A549 (cell line): ENCODE measurements around the gene CUL1. TPM values are rescaled to one million over a fixed set of nuclear protein-coding genes. Genes with fewer than 3 reads are reported as not detected.

Source experiments
- ATAC-seq, 2 experiments: fragments of 200-7000 bp in 1 of 2; fragments of >200 bp in 1 of 2; cut with Nextera tagmentation in 1 of 2; cut with Tn5 transposase in 1 of 2; 3 replicates each; pipeline versions ENCODE4 v1.8.0 to v1.9.1; 2018 to 2020; ENCODE audit warnings: mild to moderate bottlenecking in 1 of 2, moderate library complexity in 1 of 2
- CTCF ChIA-PET: fragments of 300-600 bp; sonication (Branson Sonifier 250); formaldehyde crosslinking; extraction: SDS; loops from one replicate; lab custom pipeline; 2021; ENCODE audit warnings: antibody characterized with exemption, inconsistent platforms; lab: Yijun Ruan, JAX
- POLR2A ChIA-PET: fragments of 350-600 bp; formaldehyde crosslinking; extraction: SDS; loops from one replicate; lab custom pipeline; 2021; ENCODE audit warnings: antibody characterized with exemption, inconsistent platforms; lab: Yijun Ruan, JAX
- DNase-seq, 2 experiments: peaks; one replicate each; pipeline versions ENCODE4 v3.0.0 to v3.0.0-alpha.2; 2011 to 2016; ENCODE audit warnings: low read depth in 1 of 2, low spot score in 1 of 2
- FAIRE-seq: peaks from 2 replicates; lab custom pipeline; 2011; peaks lifted over from hg19 to GRCh38; lab: Jason Lieb, UNC
- H3K27ac ChIP-seq, 2 experiments: fragments of >200 bp; sonication (Bioruptor Twin); formaldehyde crosslinking; 3 replicates each; pipeline ENCODE4 v1.5.1; 2016 to 2017
- H3K4me1 ChIP-seq: fragments of >200 bp; sonication (Bioruptor Twin); formaldehyde crosslinking; 3 replicates; pipeline ENCODE4 v1.6.1; 2016
- H3K4me2 ChIP-seq: fragments of >200 bp; sonication (Bioruptor Twin); formaldehyde crosslinking; 3 replicates; pipeline ENCODE4 v1.6.1; 2016
- H3K4me3 ChIP-seq: fragments of >200 bp; sonication (Bioruptor Twin); formaldehyde crosslinking; 3 replicates; pipeline ENCODE4 v1.5.1; 2016
- H3K9me3 ChIP-seq: fragments of >200 bp; sonication (Bioruptor Twin); formaldehyde crosslinking; 3 replicates; pipeline ENCODE4 v1.6.1; 2016
- BCL3 ChIP-seq: fragments of >200 bp; sonication (Bioruptor Twin); formaldehyde crosslinking; IDR thresholded peaks from 3 replicates; pipeline ENCODE4 v1.6.1; 2016
- CBX2 ChIP-seq: fragments of 200-600 bp; sonication (generic); IDR thresholded peaks from 2 replicates; pipeline ENCODE4 v1.6.1; 2016; ENCODE audit warnings: low read depth, mild to moderate bottlenecking, borderline replicate concordance
- CEBPB ChIP-seq, 2 experiments: fragments of >200 bp in 1 of 2; sonication (Bioruptor Twin) in 1 of 2; formaldehyde crosslinking in 1 of 2; IDR thresholded peaks; 2 replicates each; pipeline ENCODE4 v1.6.1; 2012 to 2016
- CHD2 ChIP-seq: fragments of 150-350 bp; IDR thresholded peaks from 2 replicates; pipeline ENCODE4 v1.6.1; 2014; ENCODE audit warnings: low read length; ENCODE audit not compliant: partially characterized antibody
- CHD4 ChIP-seq: fragments of 200-600 bp; sonication (generic); IDR thresholded peaks from 2 replicates; pipeline ENCODE4 v1.6.1; 2016; ENCODE audit warnings: antibody characterized with exemption, mild to moderate bottlenecking, borderline replicate concordance
- CTCF ChIP-seq: fragments of >200 bp; sonication (Bioruptor Twin); formaldehyde crosslinking; IDR thresholded peaks from 3 replicates; pipeline ENCODE4 v1.5.1; 2016
- EHF ChIP-seq: fragments of 250-450 bp; sonication (Bioruptor Pico); IDR thresholded peaks from 2 replicates; pipeline ENCODE4 v1.5.0; 2020; ENCODE audit warnings: mild to moderate bottlenecking
- FOXS1 ChIP-seq: fragments of 250-450 bp; sonication (Bioruptor Pico); IDR thresholded peaks from 2 replicates; pipeline ENCODE4 v1.5.0; 2020; ENCODE audit warnings: mild to moderate bottlenecking, moderate library complexity
- GATA3 ChIP-seq: IDR thresholded peaks from 2 replicates; pipeline ENCODE4 v1.6.1; 2012; ENCODE audit warnings: borderline replicate concordance
- HOXA7 ChIP-seq: fragments of 250-450 bp; sonication (Bioruptor Pico); IDR thresholded peaks from 2 replicates; pipeline ENCODE4 v1.5.0; 2020; ENCODE audit warnings: mild to moderate bottlenecking, moderate library complexity
- JUN ChIP-seq, 2 experiments: fragments of >200 bp; sonication (Bioruptor Twin); formaldehyde crosslinking; IDR thresholded peaks; 2 replicates in 1 of 2; 3 replicates in 1 of 2; pipeline ENCODE4 v1.6.1; 2016 to 2017
- KDM1A ChIP-seq: fragments of 200-600 bp; sonication (generic); IDR thresholded peaks from 2 replicates; pipeline ENCODE4 v1.6.1; 2016; ENCODE audit warnings: low read depth, mild to moderate bottlenecking
- KDM5A ChIP-seq: fragments of 200-600 bp; sonication (generic); IDR thresholded peaks from 2 replicates; pipeline ENCODE4 v1.6.1; 2016; ENCODE audit warnings: antibody characterized with exemption, mild to moderate bottlenecking
- MAZ ChIP-seq: fragments of 150-350 bp; IDR thresholded peaks from 2 replicates; pipeline ENCODE4 v1.6.1; 2014; ENCODE audit warnings: antibody characterized with exemption, low read depth, low read length, borderline replicate concordance
- MYC ChIP-seq: IDR thresholded peaks from 2 replicates; pipeline ENCODE4 v1.6.1; 2012; ENCODE audit warnings: mild to moderate bottlenecking, inconsistent platforms, low read length, improper control_type of control experiment, borderline replicate concordance
- NPAS2 ChIP-seq: fragments of 250-450 bp; sonication (Bioruptor Pico); IDR thresholded peaks from 2 replicates; pipeline ENCODE4 v1.8.0; 2022; ENCODE audit warnings: mild to moderate bottlenecking, moderate library complexity, borderline replicate concordance
- NR3C1 ChIP-seq: fragments of >200 bp; sonication (Bioruptor Twin); formaldehyde crosslinking; IDR thresholded peaks from 3 replicates; pipeline ENCODE4 v1.6.1; 2017
- PHF8 ChIP-seq: fragments of 200-600 bp; sonication (generic); IDR thresholded peaks from 2 replicates; pipeline ENCODE4 v1.6.1; 2016; ENCODE audit warnings: low read depth, mild to moderate bottlenecking, antibody characterized with exemption, moderate library complexity, borderline replicate concordance
- RARB ChIP-seq: fragments of 250-450 bp; sonication (Bioruptor Pico); IDR thresholded peaks from 2 replicates; pipeline ENCODE4 v1.8.0; 2021; ENCODE audit warnings: mild to moderate bottlenecking, moderate library complexity
- RNF2 ChIP-seq: fragments of 200-600 bp; sonication (generic); IDR thresholded peaks from 2 replicates; pipeline ENCODE4 v1.6.1; 2016; ENCODE audit warnings: low read depth, mild to moderate bottlenecking, antibody characterized with exemption, moderate library complexity, borderline replicate concordance
- SMC3 ChIP-seq: fragments of >200 bp; sonication (Bioruptor Twin); formaldehyde crosslinking; IDR thresholded peaks from 3 replicates; pipeline ENCODE4 v1.6.1; 2018; ENCODE audit warnings: inconsistent platforms
- TFCP2L1 ChIP-seq: fragments of 250-450 bp; sonication (Bioruptor Pico); IDR thresholded peaks from 2 replicates; pipeline ENCODE4 v1.5.0; 2021; ENCODE audit warnings: mild to moderate bottlenecking
- ZC3H11A ChIP-seq: fragments of 450-650 bp; IDR thresholded peaks from 2 replicates; pipeline ENCODE4 v1.6.1; 2014; ENCODE audit warnings: antibody characterized with exemption, mild to moderate bottlenecking
- ZFP36 ChIP-seq: fragments of 450-650 bp; IDR thresholded peaks from 2 replicates; pipeline ENCODE4 v1.6.1; 2014; ENCODE audit warnings: borderline replicate concordance; ENCODE audit not compliant: partially characterized antibody
- ZSCAN20 ChIP-seq: fragments of 250-450 bp; sonication (Bioruptor Pico); IDR thresholded peaks from 2 replicates; pipeline ENCODE4 v1.8.0; 2022; ENCODE audit warnings: mild to moderate bottlenecking, moderate library complexity
- WGBS: methylation state at CpG from one replicate; pipeline ENCODE4 v1.1.6; 2017; ENCODE audit errors: missing lambda C conversion rate; 5-methylcytosine and 5-hydroxymethylcytosine counted together
- polyA plus RNA-seq, 4 experiments: library from polyadenylated mRNA; depleted of rRNA in 3 of 4; stranded (reverse); fragments of >200 nt; fragmentation: RNase III in 1 of 4; extraction: RNeasy Plus Mini Kit Qiagen cat#74134 plus additional on column Dnase treatment in 1 of 4; gene quantifications; 2 replicates in 3 of 4; 3 replicates in 1 of 4; pipeline ENCODE4 v1.2.3, GENCODE V29; 2011 to 2017
- TF ChIP-seq, protein P1 (sequence below): IDR thresholded peaks from 2 replicates; pipeline ENCODE4 v1.6.1; 2012
- TF ChIP-seq, protein P2 (sequence below): fragments of 250-450 bp; sonication (Bioruptor Pico); IDR thresholded peaks from 2 replicates; pipeline ENCODE4 v1.5.0; 2021; ENCODE audit warnings: mild to moderate bottlenecking, moderate library complexity, borderline replicate concordance
- TF ChIP-seq, protein P3 (sequence below): fragments of 450-650 bp; IDR thresholded peaks from 2 replicates; pipeline ENCODE4 v1.6.1; 2014; ENCODE audit warnings: antibody characterized with exemption
- TF ChIP-seq, protein P4 (sequence below): IDR thresholded peaks from 2 replicates; pipeline ENCODE4 v1.6.1; 2012; ENCODE audit warnings: low read depth, borderline replicate concordance

CUL1 gene
- polyA plus RNA-seq, 2 of the 4 experiments (the other 2 are of a cell fraction), result 57.9 to 70.6 TPM

GRCh38 chr7:148721390-148721789, 22.7 kb downstream of the CUL1 start:
- Histone ChIP-seq H3K4me3 (no peak overlapping the region), H3K4me2 (no peak overlapping the region), H3K4me1 (peaks cover 13% of the 10 kb centered on the region; the same call in 2 of the 3 replicates), H3K27ac (no peak overlapping the region), H3K9me3 (no peaks in the 10 kb centered on the region)
- FAIRE-seq (no peak), DNase-seq (no peak), ATAC-seq (no peak)
- no peak for TF ChIP-seq GATA3
- no peak for TF ChIP-seq EHF
- no peak for TF ChIP-seq TFCP2L1 (CRISPR knock-in tag)
- TF ChIP-seq FOXS1 (CRISPR knock-in tag), result no peak
- TF ChIP-seq RARB, result no peak
- TF ChIP-seq ZFP36, result no peak
- TF ChIP-seq BCL3, result no peak
- no peak for TF ChIP-seq MAZ
- TF ChIP-seq, protein P1, sequence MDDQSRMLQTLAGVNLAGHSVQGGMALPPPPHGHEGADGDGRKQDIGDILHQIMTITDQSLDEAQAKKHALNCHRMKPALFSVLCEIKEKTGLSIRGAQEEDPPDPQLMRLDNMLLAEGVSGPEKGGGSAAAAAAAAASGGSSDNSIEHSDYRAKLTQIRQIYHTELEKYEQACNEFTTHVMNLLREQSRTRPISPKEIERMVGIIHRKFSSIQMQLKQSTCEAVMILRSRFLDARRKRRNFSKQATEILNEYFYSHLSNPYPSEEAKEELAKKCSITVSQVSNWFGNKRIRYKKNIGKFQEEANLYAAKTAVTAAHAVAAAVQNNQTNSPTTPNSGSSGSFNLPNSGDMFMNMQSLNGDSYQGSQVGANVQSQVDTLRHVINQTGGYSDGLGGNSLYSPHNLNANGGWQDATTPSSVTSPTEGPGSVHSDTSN, result no peak
- TF ChIP-seq CBX2, result no peak
- no peak for TF ChIP-seq NPAS2 (CRISPR knock-in tag)
- no peak for TF ChIP-seq CHD4
- no peak for TF ChIP-seq PHF8
- TF ChIP-seq CHD2, result no peak
- no peak for TF ChIP-seq CTCF
- TF ChIP-seq, protein P2, sequence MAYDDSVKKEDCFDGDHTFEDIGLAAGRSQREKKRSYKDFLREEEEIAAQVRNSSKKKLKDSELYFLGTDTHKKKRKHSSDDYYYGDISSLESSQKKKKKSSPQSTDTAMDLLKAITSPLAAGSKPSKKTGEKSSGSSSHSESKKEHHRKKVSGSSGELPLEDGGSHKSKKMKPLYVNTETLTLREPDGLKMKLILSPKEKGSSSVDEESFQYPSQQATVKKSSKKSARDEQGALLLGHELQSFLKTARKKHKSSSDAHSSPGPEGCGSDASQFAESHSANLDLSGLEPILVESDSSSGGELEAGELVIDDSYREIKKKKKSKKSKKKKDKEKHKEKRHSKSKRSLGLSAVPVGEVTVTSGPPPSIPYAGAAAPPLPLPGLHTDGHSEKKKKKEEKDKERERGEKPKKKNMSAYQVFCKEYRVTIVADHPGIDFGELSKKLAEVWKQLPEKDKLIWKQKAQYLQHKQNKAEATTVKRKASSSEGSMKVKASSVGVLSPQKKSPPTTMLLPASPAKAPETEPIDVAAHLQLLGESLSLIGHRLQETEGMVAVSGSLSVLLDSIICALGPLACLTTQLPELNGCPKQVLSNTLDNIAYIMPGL (CRISPR knock-in tag), result no peak
- no peak for TF ChIP-seq KDM1A
- TF ChIP-seq ZC3H11A, result no peak
- TF ChIP-seq JUN (IDR thresholded peaks at IDR 0.05), result no peak
- 91% methylated on average over 3 of the region's 3 CpGs for WGBS
- POLR2A ChIA-PET, result no interaction called here
- CTCF ChIA-PET, result interaction anchor here (0.6 to 1.8 kb wide), 5 partner anchors 8 to 90 kb away, joined by 4 to 5 read pairs (median 4); no protein-coding TSS in a partner anchor

GRCh38 chr7:148722340-148723165, 23.9 kb downstream of the CUL1 start:
- 90% methylated on average over 8 of the region's 8 CpGs for WGBS
- DNase-seq (no peak), ATAC-seq (no peak; a peak in 1 of 6 replicates)
- TF ChIP-seq NR3C1 (no peak), CEBPB (IDR thresholded peaks at IDR 0.05) (no peak), BCL3 (no peak), KDM5A (no peak), MYC (no peak), ZSCAN20 (CRISPR knock-in tag) (no peak), JUN (IDR thresholded peaks at IDR 0.05) (no peak), SMC3 (no peak), RNF2 (no peak), HOXA7 (no peak)
- TF ChIP-seq, protein P3, sequence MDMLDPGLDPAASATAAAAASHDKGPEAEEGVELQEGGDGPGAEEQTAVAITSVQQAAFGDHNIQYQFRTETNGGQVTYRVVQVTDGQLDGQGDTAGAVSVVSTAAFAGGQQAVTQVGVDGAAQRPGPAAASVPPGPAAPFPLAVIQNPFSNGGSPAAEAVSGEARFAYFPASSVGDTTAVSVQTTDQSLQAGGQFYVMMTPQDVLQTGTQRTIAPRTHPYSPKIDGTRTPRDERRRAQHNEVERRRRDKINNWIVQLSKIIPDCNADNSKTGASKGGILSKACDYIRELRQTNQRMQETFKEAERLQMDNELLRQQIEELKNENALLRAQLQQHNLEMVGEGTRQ, result no peak
- TF ChIP-seq, protein P4, sequence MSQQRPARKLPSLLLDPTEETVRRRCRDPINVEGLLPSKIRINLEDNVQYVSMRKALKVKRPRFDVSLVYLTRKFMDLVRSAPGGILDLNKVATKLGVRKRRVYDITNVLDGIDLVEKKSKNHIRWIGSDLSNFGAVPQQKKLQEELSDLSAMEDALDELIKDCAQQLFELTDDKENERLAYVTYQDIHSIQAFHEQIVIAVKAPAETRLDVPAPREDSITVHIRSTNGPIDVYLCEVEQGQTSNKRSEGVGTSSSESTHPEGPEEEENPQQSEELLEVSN, result no peak

More at GRCh38 chr7:148722340-148723165, 23.9 kb downstream of the CUL1 start:
- POLR2A ChIA-PET, result no interaction called here
- CTCF ChIA-PET, result no interaction called here
- H3K4me1 ChIP-seq, result peaks cover 13% of the 10 kb centered on the region; the same call in 2 of the 3 replicates
- FAIRE-seq, result no peak
- H3K4me2 ChIP-seq, result 0 out of 3 replicates have a peak overlapping the region, but pooled peaks have one; percentile 9
- no peaks in the 10 kb centered on the region for H3K9me3 ChIP-seq
- H3K4me3 ChIP-seq, result no peak overlapping the region
- no peak overlapping the region for H3K27ac ChIP-seq
